ENCODE data around the gene CLDN3. TPM values are rescaled to one million over a fixed set of nuclear protein-coding genes. Genes with fewer than 3 reads are reported as not detected.
"Not testable (repeated sequence)": the region's sequence is repeated elsewhere in the genome, so short reads cannot be mapped to it uniquely, and the experiment has no call there.

Gene CLDN3
- polyA plus RNA-seq, 4 donors = 1.8 to 62.9 (median 28.5) TPM

- DNase-seq (ENCODE audit: low read depth in 4 of 4, low spot score in 3 of 4) = peak; percentile 91 to 93 (median 92)
Observed at GRCh38 chr7:73738612-73739386, 31.3 kb downstream of the CLDN3 start, which contains the start of gene ABHD11. ABHD11 (minus strand) TSS chr7:73738802; CDS start chr7:73738770, 32 bp downstream.

- no peak for DNase-seq (ENCODE audit: low read depth in 4 of 4, low spot score in 3 of 4)
Observed at GRCh38 chr7:73738220-73738611, 31.9 kb downstream of the CLDN3 start.

- no peak for DNase-seq (ENCODE audit: low read depth in 4 of 4, low spot score in 3 of 4)
Observed at GRCh38 chr7:73737491-73738219, 32.4 kb downstream of the CLDN3 start.

GRCh38 chr7:73736885-73737284, 33.2 kb downstream of the CLDN3 start:
- no peak for DNase-seq (ENCODE audit: low read depth in 4 of 4, low spot score in 3 of 4)

GRCh38 chr7:73735528-73735905, 34.6 kb downstream of the CLDN3 start:
- DNase-seq (ENCODE audit: low read depth in 4 of 4, low spot score in 3 of 4) = no peak

- no peak for DNase-seq (ENCODE audit: low read depth in 4 of 4, low spot score in 3 of 4)
Observed at GRCh38 chr7:73734619-73735527, 35.2 kb downstream of the CLDN3 start.

- no peak for DNase-seq (ENCODE audit: low read depth in 4 of 4, low spot score in 3 of 4)
Observed at GRCh38 chr7:73732397-73732796, 37.7 kb downstream of the CLDN3 start.

- no peak for DNase-seq (ENCODE audit: low read depth in 4 of 4, low spot score in 3 of 4)
Observed at GRCh38 chr7:73730485-73730884, 39.6 kb downstream of the CLDN3 start.

- DNase-seq (ENCODE audit: low read depth in 4 of 4, low spot score in 3 of 4) = no peak
Observed at GRCh38 chr7:73728551-73728950, 41.5 kb downstream of the CLDN3 start.

GRCh38 chr7:73727952-73728351, 42.1 kb downstream of the CLDN3 start:
- DNase-seq (ENCODE audit: low read depth in 4 of 4, low spot score in 3 of 4) = no peak

- no peak for DNase-seq (ENCODE audit: low read depth in 4 of 4, low spot score in 3 of 4)
Observed at GRCh38 chr7:73726083-73726466, 44.0 kb downstream of the CLDN3 start.

- DNase-seq (ENCODE audit: low read depth in 4 of 4, low spot score in 3 of 4) = no peak
Observed at GRCh38 chr7:73723813-73724212, 46.3 kb downstream of the CLDN3 start.

- DNase-seq (ENCODE audit: low read depth in 4 of 4, low spot score in 3 of 4) = no peak
Observed at GRCh38 chr7:73722785-73723184, 47.3 kb downstream of the CLDN3 start.

- not testable (repeated sequence) for DNase-seq (ENCODE audit: low read depth in 4 of 4, low spot score in 3 of 4)
Observed at GRCh38 chr7:73722182-73722581, 47.9 kb downstream of the CLDN3 start.

- no peak for DNase-seq (ENCODE audit: low read depth in 4 of 4, low spot score in 3 of 4)
Observed at GRCh38 chr7:73721377-73721817, 48.7 kb downstream of the CLDN3 start.

GRCh38 chr7:73720443-73720842, 49.6 kb downstream of the CLDN3 start:
- DNase-seq (ENCODE audit: low read depth in 4 of 4, low spot score in 3 of 4) = not testable (repeated sequence)

- DNase-seq (ENCODE audit: low read depth in 4 of 4, low spot score in 3 of 4) = no peak
Observed at GRCh38 chr7:73719806-73720169, 50.3 kb downstream of the CLDN3 start.
